GM12872 (cell line): ENCODE results near the gene ZDHHC3.

Experiments used
- TF ChIP-seq, protein P1 (sequence below): IDR thresholded peaks from 3 replicates; pipeline ENCODE4 v1.5.1; 2011; ENCODE audit warnings: low read depth, mild to moderate bottlenecking, low read length, moderate library complexity; ENCODE audit not compliant: insufficient read depth

ZDHHC3 gene

DNA sequence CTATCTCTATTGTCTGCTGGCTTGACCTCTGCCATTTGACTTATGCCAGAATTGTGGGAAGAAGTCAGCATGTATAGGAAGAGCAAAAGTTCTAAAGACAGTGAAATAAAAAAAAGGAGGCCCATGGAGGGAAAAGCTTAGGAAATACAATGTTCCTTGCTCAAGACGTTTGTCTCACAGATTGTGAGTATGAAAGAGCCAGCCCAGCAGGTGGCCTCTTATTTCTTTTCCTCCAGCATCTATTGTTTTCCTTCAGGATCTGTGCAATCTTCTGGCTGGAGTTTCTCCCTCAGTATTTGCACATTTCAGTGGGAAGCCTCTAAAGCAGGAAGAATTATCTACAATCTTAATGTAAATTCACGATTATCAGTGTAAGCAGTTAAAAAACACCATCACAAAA, 43.7 kb downstream of the ZDHHC3 start:
- TF ChIP-seq, protein P1, sequence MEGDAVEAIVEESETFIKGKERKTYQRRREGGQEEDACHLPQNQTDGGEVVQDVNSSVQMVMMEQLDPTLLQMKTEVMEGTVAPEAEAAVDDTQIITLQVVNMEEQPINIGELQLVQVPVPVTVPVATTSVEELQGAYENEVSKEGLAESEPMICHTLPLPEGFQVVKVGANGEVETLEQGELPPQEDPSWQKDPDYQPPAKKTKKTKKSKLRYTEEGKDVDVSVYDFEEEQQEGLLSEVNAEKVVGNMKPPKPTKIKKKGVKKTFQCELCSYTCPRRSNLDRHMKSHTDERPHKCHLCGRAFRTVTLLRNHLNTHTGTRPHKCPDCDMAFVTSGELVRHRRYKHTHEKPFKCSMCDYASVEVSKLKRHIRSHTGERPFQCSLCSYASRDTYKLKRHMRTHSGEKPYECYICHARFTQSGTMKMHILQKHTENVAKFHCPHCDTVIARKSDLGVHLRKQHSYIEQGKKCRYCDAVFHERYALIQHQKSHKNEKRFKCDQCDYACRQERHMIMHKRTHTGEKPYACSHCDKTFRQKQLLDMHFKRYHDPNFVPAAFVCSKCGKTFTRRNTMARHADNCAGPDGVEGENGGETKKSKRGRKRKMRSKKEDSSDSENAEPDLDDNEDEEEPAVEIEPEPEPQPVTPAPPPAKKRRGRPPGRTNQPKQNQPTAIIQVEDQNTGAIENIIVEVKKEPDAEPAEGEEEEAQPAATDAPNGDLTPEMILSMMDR = no peak

DNA sequence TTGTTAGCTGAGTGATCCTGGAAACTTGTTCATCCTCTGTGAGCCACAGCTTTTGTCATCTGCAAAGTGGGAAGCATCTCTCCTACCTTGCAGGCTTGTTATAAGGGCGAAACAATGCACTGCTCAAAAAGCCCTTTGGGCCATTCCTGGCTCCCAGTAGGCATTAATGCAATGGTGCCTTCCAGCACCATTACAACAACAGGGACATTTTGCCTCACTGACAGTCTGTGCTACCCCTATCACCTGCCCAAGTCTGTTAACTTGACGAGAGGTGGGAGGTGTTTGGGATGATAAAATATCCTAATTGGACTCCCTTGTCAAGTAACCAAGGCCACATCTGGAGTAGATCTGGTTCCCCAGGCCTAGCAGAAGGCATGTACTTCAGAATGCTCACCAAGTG, 44.2 kb downstream of the ZDHHC3 start:
- TF ChIP-seq, protein P1 = no peak

DNA sequence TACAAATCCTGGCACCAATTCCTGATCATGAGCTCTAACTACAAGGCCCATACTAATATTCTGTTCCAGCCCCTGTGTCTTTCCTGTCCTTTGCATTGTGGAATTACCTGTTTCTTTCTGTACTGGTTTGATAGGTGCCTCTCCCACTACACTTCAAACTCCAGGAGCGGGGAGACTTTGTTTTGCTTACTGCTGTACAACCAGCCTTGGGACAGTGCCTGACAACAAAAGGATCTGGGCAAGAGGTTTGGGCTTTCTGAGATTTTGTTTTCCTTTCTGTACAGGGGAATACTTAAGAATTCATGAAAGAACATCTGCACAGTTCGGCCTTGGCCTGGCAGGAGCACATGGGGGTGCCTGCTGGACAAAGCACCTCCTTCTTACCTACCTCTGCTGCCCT, 45.1 kb downstream of the ZDHHC3 start:
- TF ChIP-seq, protein P1 = no peak

DNA sequence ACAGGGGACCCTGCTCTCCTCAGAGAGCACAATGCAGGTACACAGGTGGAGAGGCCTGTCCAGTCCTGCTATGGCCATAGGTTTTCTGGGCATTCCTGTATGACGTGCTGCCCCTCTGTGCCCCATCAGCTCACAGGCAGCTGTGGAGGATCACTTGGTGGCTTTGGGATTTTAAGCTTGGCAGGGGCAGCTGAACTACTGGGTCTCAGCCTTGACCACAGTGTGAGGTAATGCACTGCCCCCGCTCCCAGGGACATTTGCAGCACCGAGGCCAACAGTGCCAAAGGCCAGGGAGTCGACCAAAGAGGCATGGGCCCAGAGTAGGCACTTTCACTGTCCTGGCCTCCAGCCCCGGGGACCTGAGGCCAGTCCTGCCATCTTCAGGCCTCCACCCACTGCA, 46.2 kb downstream of the ZDHHC3 start:
- TF ChIP-seq, protein P1 = no peak

DNA sequence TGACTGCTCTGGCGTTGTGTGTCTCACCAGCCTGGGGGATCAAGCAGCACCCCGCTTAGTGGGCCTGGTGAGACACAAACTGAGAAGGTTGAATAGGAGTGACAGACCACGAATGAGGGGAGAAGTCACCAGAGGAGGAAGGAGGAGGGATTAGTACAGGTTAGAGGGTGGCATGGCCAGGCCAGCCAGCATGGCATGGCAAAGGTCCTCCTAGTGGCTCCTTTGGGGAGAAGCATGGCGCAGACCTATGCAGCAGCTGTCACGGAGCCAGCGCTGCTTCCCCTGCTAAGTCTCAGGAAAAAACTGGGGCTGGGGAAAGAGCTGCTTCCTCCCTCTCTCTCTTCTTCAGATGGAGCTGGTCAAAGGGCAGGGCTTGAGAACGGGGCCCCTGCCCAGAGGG, 48.6 kb downstream of the ZDHHC3 start:
- TF ChIP-seq, protein P1 = no peak

DNA sequence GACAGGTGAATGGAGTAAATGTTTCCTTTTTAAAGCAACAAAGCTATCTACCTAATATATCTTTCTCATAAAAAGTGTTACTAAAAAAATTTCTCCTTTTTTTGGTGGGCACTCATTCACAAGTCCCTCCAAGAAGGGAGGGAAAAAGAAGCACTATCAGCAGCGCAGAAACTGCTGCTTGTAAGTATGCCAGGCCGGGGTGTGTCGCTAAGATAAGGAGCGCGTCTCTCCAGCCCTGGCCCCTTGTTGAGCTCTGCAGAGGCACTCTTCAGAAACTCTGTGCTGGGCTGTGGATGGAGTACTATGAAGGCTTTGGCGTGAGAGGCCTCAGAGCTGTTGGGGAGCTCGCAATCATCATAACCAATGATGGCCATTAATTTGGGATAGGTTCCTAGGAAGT, 49.1 kb downstream of the ZDHHC3 start:
- TF ChIP-seq, protein P1 = no peak

DNA sequence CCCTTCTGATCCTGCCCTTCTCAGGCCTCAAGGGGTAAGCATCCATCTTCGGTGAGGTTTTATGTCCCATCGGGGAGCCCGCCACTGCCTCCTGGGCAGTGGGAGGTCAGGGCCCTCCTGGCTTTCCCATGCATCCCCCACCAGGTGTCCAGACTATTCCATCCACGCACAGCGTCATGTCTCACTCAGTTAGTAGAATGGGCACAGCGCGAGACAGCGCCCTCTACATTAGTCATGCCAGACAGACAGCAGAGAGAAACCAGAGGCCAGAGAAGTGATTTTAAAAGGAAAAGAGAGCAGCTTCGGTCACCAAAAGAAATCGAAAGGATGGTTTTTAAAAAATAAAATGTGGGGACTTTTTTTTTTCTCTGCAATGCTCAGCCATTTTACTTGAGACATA, 49.8 kb downstream of the ZDHHC3 start:
- TF ChIP-seq, protein P1 = no peak

DNA sequence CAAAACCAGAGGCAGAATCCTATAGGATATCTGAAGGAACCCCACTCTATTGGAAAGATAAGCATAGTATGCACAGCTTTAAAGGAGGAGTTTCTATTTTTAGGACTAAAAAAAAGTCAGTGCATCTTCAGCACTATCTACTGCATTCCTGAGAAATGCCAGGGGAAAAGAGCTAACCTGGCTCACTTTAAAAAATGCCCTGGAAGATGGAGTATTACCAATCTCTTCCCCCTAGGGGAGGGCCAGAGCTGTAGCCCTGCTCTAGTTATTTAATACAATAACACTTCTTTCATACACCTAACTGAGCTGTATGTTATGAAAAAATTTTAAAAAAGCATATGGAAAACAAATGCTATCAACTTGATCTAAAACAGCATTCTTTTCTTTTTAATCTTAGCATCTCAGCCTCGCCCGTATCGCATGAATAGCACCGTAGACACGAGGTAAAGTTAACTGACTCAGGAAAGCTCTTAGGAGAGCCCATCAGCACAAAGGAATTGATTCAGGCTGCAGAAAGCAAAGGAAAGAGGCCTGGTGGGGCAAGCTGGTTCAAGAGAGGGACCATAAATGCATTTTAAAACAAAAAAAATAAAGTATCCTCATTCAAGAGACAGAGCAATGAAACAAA, 51.4 kb downstream of the ZDHHC3 start:
- TF ChIP-seq, protein P1 = no peak
